OCI-LY3 (cell line): ENCODE data around the gene PPP2R2D.

Experiments
- H2AFZ ChIP-seq: fragments of 200-600, 300-600 bp; shearing (Covaris generic); 2 replicates; pipeline ENCODE4 v1.6.0; 2014; ENCODE audit warnings: antibody characterized with exemption, low read depth, low read length
- H3K27ac ChIP-seq: fragments of 200-600, 300-600 bp; sonication (generic); 2 replicates; pipeline ENCODE4 v1.5.1; 2014; ENCODE audit warnings: mild to moderate bottlenecking, low read length, moderate library complexity, mixed read lengths
- H3K27me3 ChIP-seq: fragments of 200-600, 300-600 bp; sonication (generic); 2 replicates; pipeline ENCODE4 v1.6.1; 2014; ENCODE audit warnings: low read depth, low read length, mixed read lengths
- H3K36me3 ChIP-seq: fragments of 200-600, 300-600 bp; sonication (generic); replicated peaks from 2 replicates; pipeline ENCODE3; 2014; ENCODE audit warnings: low read depth, low read length, mixed read lengths
- H3K4me1 ChIP-seq: fragments of 300-600, 200-600 bp; sonication (generic); 2 replicates; pipeline ENCODE4 v1.6.1; 2014; ENCODE audit warnings: low read length, mixed read lengths
- H3K4me2 ChIP-seq: fragments of 200-600, 300-600 bp; sonication (generic); 2 replicates; pipeline ENCODE4 v1.6.1; 2014; ENCODE audit warnings: low read length, mixed read lengths
- H3K4me3 ChIP-seq: fragments of 300-600, 200-600 bp; sonication (generic); 2 replicates; pipeline ENCODE4 v1.5.1; 2014; ENCODE audit warnings: antibody characterized with exemption, mild to moderate bottlenecking, low read length, moderate library complexity
- H3K79me2 ChIP-seq: fragments of 300-600, 200-600 bp; shearing (Covaris generic); 2 replicates; pipeline ENCODE4 v1.6.1; 2014; ENCODE audit warnings: mild to moderate bottlenecking, low read length, mixed read lengths
- H3K9ac ChIP-seq: fragments of 300-600, 200-600 bp; shearing (Covaris generic); 2 replicates; pipeline ENCODE4 v1.6.0; 2014; ENCODE audit warnings: mild to moderate bottlenecking, low read length, moderate library complexity
- H3K9me3 ChIP-seq: fragments of 200-600, 300-600 bp; shearing (Covaris generic); 2 replicates; pipeline ENCODE4 v1.6.1; 2014; ENCODE audit warnings: low read length, mixed read lengths; ENCODE audit not compliant: insufficient read depth
- H4K20me1 ChIP-seq: fragments of 200-600, 300-600 bp; sonication (generic); 2 replicates; pipeline ENCODE4 v1.6.1; 2016; ENCODE audit warnings: low read length, mixed read lengths; ENCODE audit not compliant: insufficient read depth
- CTCF ChIP-seq: fragments of 200-600, 300-600 bp; sonication (generic); IDR thresholded peaks from 2 replicates; pipeline ENCODE4 v1.5.1; 2014; ENCODE audit warnings: antibody characterized with exemption, low read length, low read depth
- EZH2phosphoT487 ChIP-seq: fragments of 200-600 bp; shearing (Covaris generic); IDR thresholded peaks from 2 replicates; pipeline ENCODE4 v1.6.1; 2018; ENCODE audit warnings: antibody characterized with exemption, mixed run types, low read depth

PPP2R2D gene

DNA sequence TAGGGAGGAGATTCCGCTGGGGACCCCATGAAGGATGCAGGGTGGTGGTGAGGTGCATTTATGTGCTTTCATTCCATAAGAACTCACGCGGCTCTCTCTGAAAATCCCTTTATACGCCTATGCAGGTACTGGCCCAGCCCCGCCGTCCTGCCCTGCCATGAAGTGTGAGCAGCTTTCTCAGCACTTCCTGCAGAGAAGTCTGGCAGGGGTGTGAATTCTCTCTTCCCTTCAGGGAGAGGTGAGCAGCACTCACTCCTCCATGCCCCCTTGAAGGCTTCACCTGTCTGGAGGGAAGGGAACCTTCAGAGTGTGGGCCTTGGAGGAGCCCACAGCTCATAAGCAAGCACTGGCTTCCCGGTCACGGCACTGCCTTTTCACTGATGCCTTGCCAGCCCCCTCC, 34.0 kb downstream of the PPP2R2D start:
- peaks cover 53% of the 10 kb centered on the region for H3K79me2 ChIP-seq
- H3K9me3 ChIP-seq, result no peaks in the 10 kb centered on the region
- H2AFZ ChIP-seq, result no peak overlapping the region
- no peak overlapping the region for H3K4me3 ChIP-seq
- H3K4me2 ChIP-seq, result no peak overlapping the region
- H3K27ac ChIP-seq, result no peak overlapping the region
- no peak overlapping the region for H3K9ac ChIP-seq
- no peak for TF ChIP-seq EZH2phosphoT487
- TF ChIP-seq CTCF, result no peak
- peaks cover 4% of the 10 kb centered on the region for H3K36me3 ChIP-seq
- no peaks in the 10 kb centered on the region for H3K27me3 ChIP-seq
- no peaks in the 10 kb centered on the region for H3K4me1 ChIP-seq
- H4K20me1 ChIP-seq, result peaks cover 19% of the 10 kb centered on the region

DNA sequence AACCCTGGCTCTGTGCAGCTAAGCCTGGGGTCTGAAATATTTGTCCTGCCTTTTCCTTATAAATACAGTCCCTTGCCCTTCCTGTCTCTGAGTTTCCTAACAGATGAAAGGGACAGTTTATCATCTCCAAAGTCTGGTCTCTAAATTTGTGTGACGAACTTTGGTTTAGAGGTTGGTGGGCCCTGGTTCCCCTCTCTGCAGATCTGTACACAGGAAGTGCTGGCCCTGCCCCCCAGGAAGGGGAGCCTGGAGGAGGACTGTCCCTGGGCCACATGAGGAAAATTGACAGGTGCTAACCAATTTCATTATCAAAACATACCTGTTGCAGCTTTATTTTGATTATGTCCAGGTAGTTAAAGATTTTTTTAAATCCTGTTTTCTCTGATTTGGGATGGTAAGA, 34.5 kb downstream of the PPP2R2D start:
- no peak overlapping the region for H3K4me2 ChIP-seq
- no peaks in the 10 kb centered on the region for H3K27me3 ChIP-seq
- peaks cover 14% of the 10 kb centered on the region for H4K20me1 ChIP-seq
- H3K79me2 ChIP-seq, result peaks cover 48% of the 10 kb centered on the region
- no peak for TF ChIP-seq CTCF
- TF ChIP-seq EZH2phosphoT487, result no peak
- no peak overlapping the region for H3K27ac ChIP-seq
- no peak overlapping the region for H3K4me3 ChIP-seq
- H3K4me1 ChIP-seq, result no peaks in the 10 kb centered on the region
- no peak overlapping the region for H2AFZ ChIP-seq
- no peak overlapping the region for H3K9ac ChIP-seq
- no peaks in the 10 kb centered on the region for H3K9me3 ChIP-seq
- H3K36me3 ChIP-seq, result peaks cover 4% of the 10 kb centered on the region

GRCh38 chr10:131936294-131936693, 35.5 kb downstream of the PPP2R2D start:
- Histone ChIP-seq H3K4me3 (no peak overlapping the region), H3K27ac (no peak overlapping the region), H3K9ac (no peak overlapping the region), H3K4me1 (no peaks in the 10 kb centered on the region), H3K79me2 (peaks cover 38% of the 10 kb centered on the region), H3K27me3 (no peaks in the 10 kb centered on the region), H3K9me3 (no peaks in the 10 kb centered on the region), H2AFZ (no peak overlapping the region), H3K4me2 (no peak overlapping the region), H4K20me1 (peaks cover 7% of the 10 kb centered on the region), H3K36me3 (peaks cover 7% of the 10 kb centered on the region)
- TF ChIP-seq EZH2phosphoT487 (no peak), CTCF (no peak)

DNA sequence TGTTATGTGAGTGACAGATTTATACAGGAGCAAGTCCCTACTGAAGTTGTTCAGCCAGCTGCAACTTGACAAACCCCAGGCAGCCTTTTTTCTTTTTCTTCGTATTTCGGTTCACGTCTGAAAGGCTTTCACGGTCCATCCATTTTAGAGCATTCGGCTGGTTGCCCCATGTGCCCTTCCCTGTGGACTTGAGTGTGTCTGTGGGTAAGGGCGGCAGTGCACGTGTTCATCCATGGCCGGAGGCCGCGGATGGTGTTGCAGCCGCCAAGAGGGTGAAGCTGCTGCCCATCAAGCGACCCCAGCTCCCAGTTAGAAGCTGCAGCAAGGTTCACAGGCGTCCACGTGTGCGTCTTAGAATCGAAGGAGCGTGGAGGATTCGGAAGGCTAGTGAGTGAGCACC, 35.9 kb downstream of the PPP2R2D start:
- H3K4me1 ChIP-seq, result no peaks in the 10 kb centered on the region
- H3K27me3 ChIP-seq, result no peaks in the 10 kb centered on the region
- no peak overlapping the region for H3K4me3 ChIP-seq
- H3K27ac ChIP-seq, result no peak overlapping the region
- H3K36me3 ChIP-seq, result peaks cover 7% of the 10 kb centered on the region
- TF ChIP-seq CTCF (no peak), EZH2phosphoT487 (no peak)
- peaks cover 7% of the 10 kb centered on the region for H4K20me1 ChIP-seq
- H2AFZ ChIP-seq, result no peak overlapping the region
- peaks cover 33% of the 10 kb centered on the region for H3K79me2 ChIP-seq
- H3K4me2 ChIP-seq, result no peak overlapping the region
- no peaks in the 10 kb centered on the region for H3K9me3 ChIP-seq
- H3K9ac ChIP-seq, result no peak overlapping the region
